ENCODE results near the gene IL15RA.

DNA sequence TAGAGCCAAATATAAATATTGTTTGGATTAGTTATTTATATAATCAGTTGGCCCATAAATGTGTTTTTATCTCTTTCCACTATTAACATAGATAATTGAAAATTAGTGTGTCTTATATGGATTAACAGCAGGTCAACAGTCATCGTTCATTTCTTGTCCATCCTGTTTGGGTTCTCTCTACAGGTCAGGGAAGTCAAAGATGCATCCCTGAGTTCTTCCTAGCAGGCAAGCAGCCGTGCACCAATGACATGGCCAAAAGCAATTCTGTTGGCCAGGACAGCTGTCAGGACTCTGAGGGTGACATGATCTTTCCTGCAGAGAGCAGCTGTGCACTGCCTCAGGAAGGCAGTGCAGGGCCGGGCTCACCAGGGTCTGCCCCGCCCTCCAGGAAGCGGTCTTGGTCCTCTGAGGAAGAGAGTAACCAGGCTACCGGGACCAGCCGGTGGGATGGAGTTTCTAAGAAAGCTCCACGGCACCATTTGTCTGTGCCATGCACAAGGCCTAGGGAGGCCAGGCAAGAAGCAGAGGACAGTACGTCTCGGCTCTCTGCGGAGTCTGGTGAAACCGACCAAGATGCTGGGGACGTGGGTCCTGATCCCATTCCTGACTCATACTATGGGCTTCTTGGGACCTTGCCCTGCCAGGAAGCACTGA lies 71.4 kb downstream of the IL15RA start:
- no peak for TF ChIP-seq EZH2 (IDR thresholded peaks at IDR 0.05; ENCODE audit: borderline replicate concordance, insufficient read depth, low read depth, low read length, poor library complexity, severe bottlenecking)
- TF ChIP-seq, protein P1, sequence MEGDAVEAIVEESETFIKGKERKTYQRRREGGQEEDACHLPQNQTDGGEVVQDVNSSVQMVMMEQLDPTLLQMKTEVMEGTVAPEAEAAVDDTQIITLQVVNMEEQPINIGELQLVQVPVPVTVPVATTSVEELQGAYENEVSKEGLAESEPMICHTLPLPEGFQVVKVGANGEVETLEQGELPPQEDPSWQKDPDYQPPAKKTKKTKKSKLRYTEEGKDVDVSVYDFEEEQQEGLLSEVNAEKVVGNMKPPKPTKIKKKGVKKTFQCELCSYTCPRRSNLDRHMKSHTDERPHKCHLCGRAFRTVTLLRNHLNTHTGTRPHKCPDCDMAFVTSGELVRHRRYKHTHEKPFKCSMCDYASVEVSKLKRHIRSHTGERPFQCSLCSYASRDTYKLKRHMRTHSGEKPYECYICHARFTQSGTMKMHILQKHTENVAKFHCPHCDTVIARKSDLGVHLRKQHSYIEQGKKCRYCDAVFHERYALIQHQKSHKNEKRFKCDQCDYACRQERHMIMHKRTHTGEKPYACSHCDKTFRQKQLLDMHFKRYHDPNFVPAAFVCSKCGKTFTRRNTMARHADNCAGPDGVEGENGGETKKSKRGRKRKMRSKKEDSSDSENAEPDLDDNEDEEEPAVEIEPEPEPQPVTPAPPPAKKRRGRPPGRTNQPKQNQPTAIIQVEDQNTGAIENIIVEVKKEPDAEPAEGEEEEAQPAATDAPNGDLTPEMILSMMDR (IDR thresholded peaks at IDR 0.05), result no peak

All from B cell (primary cell).